KMS-11 (cell line): ENCODE measurements around the gene CIT.

Source experiments
- H2AFZ ChIP-seq: fragments of 200-600 bp; sonication (generic); 2 replicates; pipeline ENCODE4 v1.6.1; 2016; ENCODE audit warnings: antibody characterized with exemption, mixed run types, low read depth
- H3K27ac ChIP-seq: fragments of 200-600 bp; sonication (generic); 2 replicates; pipeline ENCODE4 v1.6.1; 2016; ENCODE audit warnings: mild to moderate bottlenecking, mixed run types
- H3K27me3 ChIP-seq: fragments of 200-600 bp; sonication (generic); 2 replicates; pipeline ENCODE4 v1.6.1; 2017; ENCODE audit warnings: mild to moderate bottlenecking, low read depth, mixed run types, moderate library complexity; ENCODE audit not compliant: insufficient read depth
- H3K36me3 ChIP-seq: fragments of 200-600 bp; sonication (generic); 2 replicates; pipeline ENCODE4 v1.6.1; 2017; ENCODE audit warnings: mild to moderate bottlenecking, mixed run types; ENCODE audit not compliant: insufficient read depth
- H3K4me1 ChIP-seq: fragments of 200-600 bp; sonication (generic); 2 replicates; pipeline ENCODE4 v1.6.1; 2016; ENCODE audit warnings: mild to moderate bottlenecking, low read depth, mixed run types; ENCODE audit not compliant: poor library complexity, severe bottlenecking
- H3K4me2 ChIP-seq: fragments of 200-600 bp; sonication (generic); 2 replicates; pipeline ENCODE4 v1.7.0; 2016; ENCODE audit warnings: mild to moderate bottlenecking, mixed run types
- H3K4me3 ChIP-seq: fragments of 200-600 bp; sonication (generic); IDR thresholded peaks from 2 replicates; pipeline ENCODE4 v1.6.1; 2017; ENCODE audit warnings: low read depth, low read length, mixed read lengths; ENCODE audit not compliant: insufficient read depth
- H3K79me2 ChIP-seq: fragments of 200-600 bp; sonication (generic); 2 replicates; pipeline ENCODE4 v1.6.1; 2016; ENCODE audit warnings: low read depth, mixed run types; ENCODE audit not compliant: insufficient read depth
- H3K9ac ChIP-seq: fragments of 200-600 bp; sonication (generic); 2 replicates; pipeline ENCODE4 v1.6.1; 2016; ENCODE audit warnings: mild to moderate bottlenecking, mixed run types
- H4K20me1 ChIP-seq: fragments of 200-600 bp; sonication (generic); 2 replicates; pipeline ENCODE4 v1.6.1; 2016; ENCODE audit warnings: mild to moderate bottlenecking, mixed run types; ENCODE audit not compliant: insufficient read depth
- CTCF ChIP-seq: fragments of 200-600 bp; sonication (generic); conservative IDR thresholded peaks from 2 replicates; pipeline ENCODE4 v1.6.1; 2017; ENCODE audit warnings: low read depth, mild to moderate bottlenecking, antibody characterized with exemption, low read length, moderate library complexity, mixed read lengths

Gene CIT

DNA sequence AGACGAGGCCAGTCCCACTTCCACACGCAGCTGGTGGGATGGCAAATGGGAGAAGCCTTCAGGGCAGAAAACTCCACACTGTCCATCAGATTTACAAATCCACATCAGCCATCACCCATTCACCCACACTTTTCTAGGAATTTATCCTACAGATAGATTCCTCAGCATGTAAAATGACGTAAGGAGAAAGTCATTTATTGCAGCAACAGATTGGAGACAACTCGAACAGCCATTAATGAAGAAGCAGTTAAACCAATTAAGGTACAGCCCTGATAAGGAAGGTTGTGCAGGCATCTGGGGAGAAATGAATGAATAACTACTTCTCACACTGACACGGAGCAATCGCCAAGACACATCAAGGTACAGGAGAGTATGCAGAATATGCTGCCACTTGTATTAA is 183.0 kb downstream of the CIT start:
- no peaks in the 10 kb centered on the region for H4K20me1 ChIP-seq
- no peak overlapping the region for H3K4me3 ChIP-seq
- no peak overlapping the region for H3K4me2 ChIP-seq
- no peak overlapping the region for H3K27ac ChIP-seq
- TF ChIP-seq CTCF: no peak
- H3K4me1 ChIP-seq: no peaks in the 10 kb centered on the region
- no peak overlapping the region for H3K9ac ChIP-seq
- no peaks in the 10 kb centered on the region for H3K27me3 ChIP-seq
- no peaks in the 10 kb centered on the region for H3K79me2 ChIP-seq
- no peak overlapping the region for H2AFZ ChIP-seq
- no peaks in the 10 kb centered on the region for H3K36me3 ChIP-seq

DNA sequence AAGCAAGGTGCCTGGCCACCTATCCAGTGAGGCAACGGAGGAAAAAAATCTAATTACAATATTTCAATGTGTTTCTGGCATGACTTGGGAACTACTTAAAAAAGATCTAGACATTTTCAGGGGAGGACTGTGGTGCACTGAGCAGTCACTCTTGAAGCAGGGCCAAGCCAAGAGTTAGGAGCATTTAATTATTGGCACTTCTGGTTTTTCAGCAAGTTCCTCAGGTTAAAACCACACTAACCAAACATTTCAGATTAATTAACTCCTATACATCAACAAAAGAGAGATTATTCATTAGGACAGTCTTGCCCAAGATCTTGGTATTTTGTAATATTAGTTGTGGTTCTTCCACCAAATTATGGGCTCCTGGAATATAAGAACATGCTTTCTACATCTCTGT is 183.6 kb downstream of the CIT start:
- Histone ChIP-seq H3K36me3 (no peaks in the 10 kb centered on the region), H4K20me1 (no peaks in the 10 kb centered on the region), H3K79me2 (no peaks in the 10 kb centered on the region), H3K9ac (no peak overlapping the region), H3K4me1 (no peaks in the 10 kb centered on the region), H3K4me2 (no peak overlapping the region), H3K4me3 (no peak overlapping the region), H2AFZ (no peak overlapping the region), H3K27ac (no peak overlapping the region), H3K27me3 (no peaks in the 10 kb centered on the region)
- no peak for TF ChIP-seq CTCF

DNA sequence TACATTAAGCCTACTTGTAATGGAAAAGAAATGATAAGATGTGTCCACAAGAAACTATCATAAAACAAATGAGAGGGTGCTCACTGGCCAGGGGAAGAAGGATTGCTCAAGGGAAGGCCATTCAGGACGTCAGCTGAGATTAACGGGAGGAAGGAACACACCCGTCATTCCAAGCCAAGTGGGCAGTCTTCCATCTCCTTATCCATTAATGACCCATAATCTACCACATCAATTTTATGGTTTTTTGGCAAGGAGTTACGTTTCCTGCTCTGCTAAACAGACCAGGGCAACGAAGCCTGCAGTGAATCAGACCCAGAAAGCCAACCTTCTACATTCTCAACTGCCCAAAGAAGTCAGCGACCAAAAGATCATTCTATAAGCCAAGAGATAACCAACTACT is 184.1 kb downstream of the CIT start:
- H3K4me2 ChIP-seq: no peak overlapping the region
- no peak overlapping the region for H3K4me3 ChIP-seq
- H3K79me2 ChIP-seq: no peaks in the 10 kb centered on the region
- no peaks in the 10 kb centered on the region for H3K4me1 ChIP-seq
- H3K27ac ChIP-seq: no peak overlapping the region
- no peak for TF ChIP-seq CTCF
- no peaks in the 10 kb centered on the region for H3K27me3 ChIP-seq
- H3K9ac ChIP-seq: no peak overlapping the region
- no peaks in the 10 kb centered on the region for H3K36me3 ChIP-seq
- no peaks in the 10 kb centered on the region for H4K20me1 ChIP-seq
- no peak overlapping the region for H2AFZ ChIP-seq

DNA sequence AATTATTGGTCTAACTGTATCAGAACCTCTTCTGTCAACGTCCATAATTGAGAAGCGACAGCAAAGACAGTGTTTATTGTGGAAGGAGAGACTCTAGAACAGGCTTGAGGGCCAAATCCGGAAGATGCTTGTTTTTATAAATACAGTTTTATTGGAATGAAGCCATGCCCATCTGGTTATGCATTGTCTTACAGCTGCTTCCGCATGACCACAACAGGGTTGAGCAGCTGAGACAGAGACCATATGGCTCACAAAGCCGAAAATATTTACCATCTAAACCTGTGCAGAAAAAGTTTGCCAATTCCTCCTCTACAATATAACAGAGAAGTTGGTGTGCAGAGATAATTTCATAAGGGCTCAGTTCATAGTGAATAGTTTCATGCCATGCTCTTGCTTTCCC is 184.7 kb downstream of the CIT start:
- no peak for TF ChIP-seq CTCF
- Histone ChIP-seq H3K4me3 (no peak overlapping the region), H3K36me3 (no peaks in the 10 kb centered on the region), H3K4me1 (no peaks in the 10 kb centered on the region), H3K79me2 (no peaks in the 10 kb centered on the region), H3K9ac (no peak overlapping the region), H3K27me3 (no peaks in the 10 kb centered on the region), H4K20me1 (no peaks in the 10 kb centered on the region), H2AFZ (no peak overlapping the region), H3K4me2 (no peak overlapping the region), H3K27ac (no peak overlapping the region)
